Subcutaneous adipose tissue (tissue), 4 donors: Measurements from ENCODE around the gene ZIC2. TPM values are rescaled to one million over a fixed set of nuclear protein-coding genes. Genes with fewer than 3 reads are reported as not detected.

ENCODE experiments used
- total RNA-seq, 4 donors: library from RNA; depleted of rRNA; stranded (reverse); fragments of >200 nt; gene quantifications; one replicate each; pipeline ENCODE4 v1.1.0, GENCODE V29; 2016
- TF ChIP-seq, protein P1 (sequence below): fragments of 450-650 bp; IDR thresholded peaks from one replicate; pipeline ENCODE4 v1.5.1; 2016; ENCODE audit warnings: low read depth, mild to moderate bottlenecking, control low read depth, antibody characterized with exemption, moderate library complexity

ZIC2 gene
- total RNA-seq, 4 donors from 2014 or later: not detected

DNA sequence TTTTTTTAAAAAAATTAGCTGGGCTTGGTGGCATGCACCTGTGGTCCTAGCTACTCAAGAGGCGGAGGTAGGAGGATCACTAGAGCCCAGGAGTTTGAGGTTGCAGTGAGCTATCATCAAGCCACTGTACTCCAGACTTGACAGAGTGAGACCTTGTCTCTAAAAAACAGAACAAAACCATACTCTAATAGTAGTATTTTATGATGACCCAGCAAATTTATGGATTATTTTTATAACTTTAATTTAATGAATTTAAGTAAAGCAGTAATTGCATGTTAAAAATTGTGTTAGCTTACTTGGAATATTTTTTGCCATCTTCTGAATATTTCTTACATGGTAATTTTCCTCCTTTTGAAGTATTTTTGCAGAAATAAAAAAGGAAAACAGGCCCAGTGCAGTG is 48.3 kb downstream of the ZIC2 start:
- TF ChIP-seq, protein P1, sequence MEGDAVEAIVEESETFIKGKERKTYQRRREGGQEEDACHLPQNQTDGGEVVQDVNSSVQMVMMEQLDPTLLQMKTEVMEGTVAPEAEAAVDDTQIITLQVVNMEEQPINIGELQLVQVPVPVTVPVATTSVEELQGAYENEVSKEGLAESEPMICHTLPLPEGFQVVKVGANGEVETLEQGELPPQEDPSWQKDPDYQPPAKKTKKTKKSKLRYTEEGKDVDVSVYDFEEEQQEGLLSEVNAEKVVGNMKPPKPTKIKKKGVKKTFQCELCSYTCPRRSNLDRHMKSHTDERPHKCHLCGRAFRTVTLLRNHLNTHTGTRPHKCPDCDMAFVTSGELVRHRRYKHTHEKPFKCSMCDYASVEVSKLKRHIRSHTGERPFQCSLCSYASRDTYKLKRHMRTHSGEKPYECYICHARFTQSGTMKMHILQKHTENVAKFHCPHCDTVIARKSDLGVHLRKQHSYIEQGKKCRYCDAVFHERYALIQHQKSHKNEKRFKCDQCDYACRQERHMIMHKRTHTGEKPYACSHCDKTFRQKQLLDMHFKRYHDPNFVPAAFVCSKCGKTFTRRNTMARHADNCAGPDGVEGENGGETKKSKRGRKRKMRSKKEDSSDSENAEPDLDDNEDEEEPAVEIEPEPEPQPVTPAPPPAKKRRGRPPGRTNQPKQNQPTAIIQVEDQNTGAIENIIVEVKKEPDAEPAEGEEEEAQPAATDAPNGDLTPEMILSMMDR: no peak

DNA sequence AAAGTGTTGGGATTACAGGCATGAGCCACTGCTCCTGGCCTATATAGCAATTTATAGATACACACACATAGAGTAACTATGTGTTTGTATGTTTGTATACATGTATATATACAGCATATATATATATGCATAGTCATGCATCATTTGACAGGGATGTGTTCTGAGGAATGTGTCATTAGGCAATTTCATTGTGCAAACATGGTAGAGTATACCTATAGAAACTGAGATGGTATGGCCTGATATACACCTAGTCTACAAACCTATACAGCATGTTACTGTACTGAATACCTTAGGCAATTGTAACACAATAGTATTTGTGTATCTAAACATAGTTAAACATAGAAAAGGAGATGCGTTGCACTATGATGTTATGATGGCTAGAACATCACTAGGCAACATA is 54.4 kb downstream of the ZIC2 start:
- TF ChIP-seq, protein P1: no peak

Other genes with a start within 250 kb of the ZIC2 start
- gene ZIC5, start 10.0 kb upstream of the ZIC2 start, total RNA-seq: under 1 TPM in 1 of 4 donors, not detected in 3; 0.19 TPM
- 10 to 100 TPM; 40.1 to 82.8 (median 61.1) TPM for gene PCCA, start 107.3 kb downstream of the ZIC2 start, total RNA-seq